Breast epithelium (tissue), 4 donors: ENCODE results near the gene TSPAN7. TPM values are rescaled to one million over a fixed set of nuclear protein-coding genes. Genes with fewer than 3 reads are reported as not detected.

ENCODE experiments used
- DNase-seq, 2 donors: peaks; one replicate each; pipeline ENCODE4 v3.0.0-alpha.2; 2019; ENCODE audit warnings: low spot score in 2 of 2
- H3K27ac ChIP-seq, 2 donors: fragments of 200-600 bp; sonication (generic) in 1 of 2; one replicate each; pipeline ENCODE4 v1.5.1; 2016 to 2019; ENCODE audit warnings: mild to moderate bottlenecking in 1 of 2
- H3K27me3 ChIP-seq, 2 donors: fragments of 200-600 bp; sonication (generic) in 1 of 2; one replicate each; pipeline versions ENCODE4 v1.5.1 to v1.6.0; 2017 to 2019; ENCODE audit warnings: control low read depth in 1 of 2, mild to moderate bottlenecking in 1 of 2
- H3K36me3 ChIP-seq: fragments of 200-600 bp; one replicate; pipeline ENCODE4 v1.5.1; 2019
- H3K4me1 ChIP-seq, 2 donors: fragments of 200-600 bp; sonication (generic); one replicate each; pipeline ENCODE4 v1.5.1; 2016 to 2019; ENCODE audit warnings: control low read depth in 1 of 2
- H3K4me3 ChIP-seq, 3 donors: fragments of 200-600 bp; sonication (generic); 1 replicate in 2 of 3; 2 replicates in 1 of 3; pipeline ENCODE4 v1.5.1; 2016 to 2019; ENCODE audit warnings: mild to moderate bottlenecking in 3 of 3, moderate library complexity in 2 of 3
- H3K9me3 ChIP-seq, 2 donors: fragments of 200-600 bp; sonication (generic) in 1 of 2; one replicate each; pipeline ENCODE4 v1.5.1; 2016 to 2019; ENCODE audit warnings: control low read depth in 1 of 2
- CTCF ChIP-seq, 3 donors: fragments of 450-650 bp; IDR thresholded peaks; one replicate each; pipeline ENCODE4 v1.5.1; 2016 to 2017; ENCODE audit warnings: antibody characterized with exemption in 3 of 3, mild to moderate bottlenecking in 3 of 3, moderate library complexity in 3 of 3
- POLR2A ChIP-seq: fragments of 450-650 bp; IDR thresholded peaks from one replicate; pipeline ENCODE4 v1.6.1; 2016; ENCODE audit warnings: antibody characterized with exemption, mild to moderate bottlenecking, moderate library complexity
- POLR2AphosphoS5 ChIP-seq, 3 donors: sonication (generic); formaldehyde crosslinking; IDR thresholded peaks; one replicate each; pipeline ENCODE4 v1.6.1; 2017; ENCODE audit warnings: antibody characterized with exemption in 3 of 3
- intact Hi-C: fragments of 100-400 bp; cut with DNase I; formaldehyde crosslinking; loops from one replicate; pipeline ENCODE4 v1.15.1; 2023; ENCODE audit warnings: low total_unique reads
- total RNA-seq, 3 donors: library from RNA; depleted of rRNA; stranded (reverse); fragments of >200 nt; gene quantifications; one replicate each; pipeline ENCODE4 v1.1.0, GENCODE V29; 2016

Gene TSPAN7
- total RNA-seq, 3 donors from 2014 or later: 15.5 to 26.9 (median 25.9) TPM

DNA sequence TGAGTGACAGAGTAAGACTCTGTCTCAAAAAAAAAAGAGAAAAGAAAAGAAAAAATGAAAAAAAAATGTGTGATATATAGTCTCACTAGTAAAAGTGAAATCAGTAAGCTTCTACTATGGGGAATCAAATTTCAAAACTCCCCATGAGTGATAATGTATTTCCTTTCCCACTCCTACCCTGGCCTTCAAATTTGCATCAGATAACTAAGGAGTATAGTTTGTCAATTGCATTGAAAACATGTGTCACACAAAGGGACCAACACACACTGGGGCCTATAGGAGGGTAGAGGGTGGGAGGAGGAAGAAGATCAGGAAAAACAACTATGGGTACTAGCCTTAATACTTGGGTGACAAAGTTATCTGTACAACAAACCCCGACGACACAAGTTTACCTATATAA lies 118.4 kb downstream of the TSPAN7 start:
- DNase-seq: no peak
- Histone ChIP-seq H3K4me3 (no peak overlapping the region), H3K4me1 (no peaks in the 10 kb centered on the region), H3K27ac (no peak overlapping the region), H3K9me3 (no peaks in the 10 kb centered on the region), H3K36me3 (no peaks in the 10 kb centered on the region), H3K27me3 (peaks cover 0 to 45% of the 10 kb centered on the region in 2 donors)
- TF ChIP-seq CTCF (IDR thresholded peaks at IDR 0.05): no peak
- no peak for TF ChIP-seq POLR2A
- no peak for TF ChIP-seq POLR2AphosphoS5 (IDR thresholded peaks at IDR 0.05)
- intact Hi-C loops: no loop called here

DNA sequence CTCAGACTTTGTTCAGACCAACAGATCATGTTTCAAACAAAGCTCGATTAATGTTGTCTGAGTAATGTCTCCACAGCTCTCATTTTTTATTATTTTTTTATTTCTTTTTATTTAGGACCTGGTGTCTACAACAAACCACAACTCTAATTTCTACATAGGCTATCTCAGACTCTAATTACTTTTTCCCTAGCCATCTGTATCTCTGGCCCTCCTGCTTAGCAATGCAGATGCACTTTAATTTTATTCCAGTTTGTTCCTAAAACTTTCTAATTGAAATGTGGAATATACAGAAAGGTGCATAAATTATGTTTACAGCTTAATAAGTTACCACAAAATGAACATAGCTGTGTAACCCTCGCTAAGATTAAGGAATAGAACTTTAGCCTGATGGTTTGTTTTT lies 120.8 kb downstream of the TSPAN7 start:
- Histone ChIP-seq H3K36me3 (no peaks in the 10 kb centered on the region), H3K4me1 (no peaks in the 10 kb centered on the region), H3K27ac (no peak overlapping the region), H3K27me3 (peaks cover 0 to 46% of the 10 kb centered on the region in 2 donors), H3K9me3 (no peaks in the 10 kb centered on the region), H3K4me3 (no peak overlapping the region)
- no peak for DNase-seq
- no peak for TF ChIP-seq POLR2AphosphoS5 (IDR thresholded peaks at IDR 0.05)
- TF ChIP-seq CTCF (IDR thresholded peaks at IDR 0.05): no peak
- TF ChIP-seq POLR2A: no peak
- intact Hi-C loops: no loop called here

DNA sequence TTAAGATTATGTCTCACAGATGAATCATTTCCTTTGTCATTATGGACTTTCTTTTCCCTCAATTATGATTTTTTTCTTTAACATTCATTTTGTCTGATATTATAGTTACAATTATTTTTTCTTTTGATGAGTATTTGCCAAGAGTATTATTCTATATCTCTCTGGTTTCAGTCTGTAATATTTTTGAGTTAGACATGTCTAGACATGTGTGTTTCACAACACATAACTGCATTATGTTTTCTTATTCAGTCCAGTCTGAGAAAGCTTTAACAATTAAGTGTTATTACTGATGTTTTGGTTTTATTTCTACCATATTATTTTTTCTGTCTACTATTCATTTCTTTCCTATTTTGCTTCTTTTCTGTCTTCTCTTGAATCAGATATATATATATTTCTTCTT lies 131.6 kb downstream of the TSPAN7 start:
- peaks cover 0 to 23% of the 10 kb centered on the region in 2 donors for H3K27me3 ChIP-seq
- TF ChIP-seq POLR2AphosphoS5 (IDR thresholded peaks at IDR 0.05) (no peak), CTCF (IDR thresholded peaks at IDR 0.05) (no peak), POLR2A (no peak)
- no peaks in the 10 kb centered on the region for H3K4me1 ChIP-seq
- H3K27ac ChIP-seq: no peak overlapping the region
- no peak for DNase-seq
- H3K4me3 ChIP-seq: no peak overlapping the region
- H3K36me3 ChIP-seq: no peaks in the 10 kb centered on the region
- intact Hi-C loops: no loop called here
- H3K9me3 ChIP-seq: peaks cover 0 to 9% of the 10 kb centered on the region in 2 donors

GRCh38 chrX:38694394-38694793 lies 133.1 kb downstream of the TSPAN7 start:
- Histone ChIP-seq H3K4me1 (no peaks in the 10 kb centered on the region), H3K27ac (no peak overlapping the region), H3K36me3 (no peaks in the 10 kb centered on the region), H3K4me3 (no peak overlapping the region), H3K9me3 (peaks cover 0 to 9% of the 10 kb centered on the region in 2 donors), H3K27me3 (peaks cover 0 to 20% of the 10 kb centered on the region in 2 donors)
- DNase-seq: no peak
- intact Hi-C loops: no loop called here
- TF ChIP-seq POLR2AphosphoS5 (IDR thresholded peaks at IDR 0.05) (no peak), CTCF (IDR thresholded peaks at IDR 0.05) (no peak), POLR2A (no peak)

- no peak for DNase-seq
- no peaks in the 10 kb centered on the region for H3K9me3 ChIP-seq
- no peak overlapping the region for H3K4me3 ChIP-seq
- TF ChIP-seq POLR2A: no peak
- no peak for TF ChIP-seq POLR2AphosphoS5 (IDR thresholded peaks at IDR 0.05)
- TF ChIP-seq CTCF (IDR thresholded peaks at IDR 0.05): no peak
- no peak overlapping the region for H3K27ac ChIP-seq
- intact Hi-C loops: no loop called here
- no peaks in the 10 kb centered on the region for H3K36me3 ChIP-seq
- H3K27me3 ChIP-seq: peaks cover 0 to 38% of the 10 kb centered on the region in 2 donors
- H3K4me1 ChIP-seq: no peaks in the 10 kb centered on the region
Measured at GRCh38 chrX:38697461-38697860, 136.1 kb downstream of the TSPAN7 start.
